ENCODE data around the gene RARB. TPM values are rescaled to one million over a fixed set of nuclear protein-coding genes. Genes with fewer than 3 reads are reported as not detected.

Gene RARB
- total and polyA plus RNA-seq, 2 experiments from 2014 or later, result 0.14 to 0.42 TPM

- TF ChIP-seq EZH2phosphoT487 (IDR thresholded peaks at IDR 0.05; ENCODE audit: unreplicated experiment), result no peak
These were observed 146.2 kb downstream of the RARB start (continued) for GRCh38 chr3:25574172-25574765.

- no peak overlapping the region for H3K27ac Mint-ChIP-seq
- Histone ChIP-seq H4K20me1 (replicated peaks; ENCODE audit: insufficient read depth) (no peaks in the 10 kb centered on the region), H2AFZ (no peak overlapping the region), H3K4me3 (no peak overlapping the region), H3K4me1 (ENCODE audit: insufficient read depth) (no peaks in the 10 kb centered on the region), H3K36me3 (ENCODE audit: insufficient read depth) (no peaks in the 10 kb centered on the region), H3K4me2 (no peak overlapping the region), H3K27me3 (ENCODE audit: insufficient read depth) (no peaks in the 10 kb centered on the region), H3K9me2 (ENCODE audit: insufficient read depth) (peaks cover 5% of the 10 kb centered on the region; the same call in 1 of the 2 replicates), H3K27ac (ENCODE audit: low read depth) (no peak overlapping the region), H3K79me2 (replicated peaks; ENCODE audit: insufficient read depth) (no peaks in the 10 kb centered on the region), H3F3A (replicated peaks; ENCODE audit: low read depth) (no peaks in the 10 kb centered on the region)
- H3K27me3 Mint-ChIP-seq (ENCODE audit: insufficient read depth, low read depth, poor library complexity), result peaks cover 3% of the 10 kb centered on the region
- no peaks in the 10 kb centered on the region for H3K9me3 Mint-ChIP-seq
- no peaks in the 10 kb centered on the region for H3K36me3 Mint-ChIP-seq (ENCODE audit: low read depth)
- H3K4me3 Mint-ChIP-seq, result no peak overlapping the region
- DNase-seq (ENCODE audit: low spot score) (no peak), ATAC-seq (no peak)
- peaks cover 8% of the 10 kb centered on the region for H3K4me1 Mint-ChIP-seq
- TF ChIP-seq, protein P1, sequence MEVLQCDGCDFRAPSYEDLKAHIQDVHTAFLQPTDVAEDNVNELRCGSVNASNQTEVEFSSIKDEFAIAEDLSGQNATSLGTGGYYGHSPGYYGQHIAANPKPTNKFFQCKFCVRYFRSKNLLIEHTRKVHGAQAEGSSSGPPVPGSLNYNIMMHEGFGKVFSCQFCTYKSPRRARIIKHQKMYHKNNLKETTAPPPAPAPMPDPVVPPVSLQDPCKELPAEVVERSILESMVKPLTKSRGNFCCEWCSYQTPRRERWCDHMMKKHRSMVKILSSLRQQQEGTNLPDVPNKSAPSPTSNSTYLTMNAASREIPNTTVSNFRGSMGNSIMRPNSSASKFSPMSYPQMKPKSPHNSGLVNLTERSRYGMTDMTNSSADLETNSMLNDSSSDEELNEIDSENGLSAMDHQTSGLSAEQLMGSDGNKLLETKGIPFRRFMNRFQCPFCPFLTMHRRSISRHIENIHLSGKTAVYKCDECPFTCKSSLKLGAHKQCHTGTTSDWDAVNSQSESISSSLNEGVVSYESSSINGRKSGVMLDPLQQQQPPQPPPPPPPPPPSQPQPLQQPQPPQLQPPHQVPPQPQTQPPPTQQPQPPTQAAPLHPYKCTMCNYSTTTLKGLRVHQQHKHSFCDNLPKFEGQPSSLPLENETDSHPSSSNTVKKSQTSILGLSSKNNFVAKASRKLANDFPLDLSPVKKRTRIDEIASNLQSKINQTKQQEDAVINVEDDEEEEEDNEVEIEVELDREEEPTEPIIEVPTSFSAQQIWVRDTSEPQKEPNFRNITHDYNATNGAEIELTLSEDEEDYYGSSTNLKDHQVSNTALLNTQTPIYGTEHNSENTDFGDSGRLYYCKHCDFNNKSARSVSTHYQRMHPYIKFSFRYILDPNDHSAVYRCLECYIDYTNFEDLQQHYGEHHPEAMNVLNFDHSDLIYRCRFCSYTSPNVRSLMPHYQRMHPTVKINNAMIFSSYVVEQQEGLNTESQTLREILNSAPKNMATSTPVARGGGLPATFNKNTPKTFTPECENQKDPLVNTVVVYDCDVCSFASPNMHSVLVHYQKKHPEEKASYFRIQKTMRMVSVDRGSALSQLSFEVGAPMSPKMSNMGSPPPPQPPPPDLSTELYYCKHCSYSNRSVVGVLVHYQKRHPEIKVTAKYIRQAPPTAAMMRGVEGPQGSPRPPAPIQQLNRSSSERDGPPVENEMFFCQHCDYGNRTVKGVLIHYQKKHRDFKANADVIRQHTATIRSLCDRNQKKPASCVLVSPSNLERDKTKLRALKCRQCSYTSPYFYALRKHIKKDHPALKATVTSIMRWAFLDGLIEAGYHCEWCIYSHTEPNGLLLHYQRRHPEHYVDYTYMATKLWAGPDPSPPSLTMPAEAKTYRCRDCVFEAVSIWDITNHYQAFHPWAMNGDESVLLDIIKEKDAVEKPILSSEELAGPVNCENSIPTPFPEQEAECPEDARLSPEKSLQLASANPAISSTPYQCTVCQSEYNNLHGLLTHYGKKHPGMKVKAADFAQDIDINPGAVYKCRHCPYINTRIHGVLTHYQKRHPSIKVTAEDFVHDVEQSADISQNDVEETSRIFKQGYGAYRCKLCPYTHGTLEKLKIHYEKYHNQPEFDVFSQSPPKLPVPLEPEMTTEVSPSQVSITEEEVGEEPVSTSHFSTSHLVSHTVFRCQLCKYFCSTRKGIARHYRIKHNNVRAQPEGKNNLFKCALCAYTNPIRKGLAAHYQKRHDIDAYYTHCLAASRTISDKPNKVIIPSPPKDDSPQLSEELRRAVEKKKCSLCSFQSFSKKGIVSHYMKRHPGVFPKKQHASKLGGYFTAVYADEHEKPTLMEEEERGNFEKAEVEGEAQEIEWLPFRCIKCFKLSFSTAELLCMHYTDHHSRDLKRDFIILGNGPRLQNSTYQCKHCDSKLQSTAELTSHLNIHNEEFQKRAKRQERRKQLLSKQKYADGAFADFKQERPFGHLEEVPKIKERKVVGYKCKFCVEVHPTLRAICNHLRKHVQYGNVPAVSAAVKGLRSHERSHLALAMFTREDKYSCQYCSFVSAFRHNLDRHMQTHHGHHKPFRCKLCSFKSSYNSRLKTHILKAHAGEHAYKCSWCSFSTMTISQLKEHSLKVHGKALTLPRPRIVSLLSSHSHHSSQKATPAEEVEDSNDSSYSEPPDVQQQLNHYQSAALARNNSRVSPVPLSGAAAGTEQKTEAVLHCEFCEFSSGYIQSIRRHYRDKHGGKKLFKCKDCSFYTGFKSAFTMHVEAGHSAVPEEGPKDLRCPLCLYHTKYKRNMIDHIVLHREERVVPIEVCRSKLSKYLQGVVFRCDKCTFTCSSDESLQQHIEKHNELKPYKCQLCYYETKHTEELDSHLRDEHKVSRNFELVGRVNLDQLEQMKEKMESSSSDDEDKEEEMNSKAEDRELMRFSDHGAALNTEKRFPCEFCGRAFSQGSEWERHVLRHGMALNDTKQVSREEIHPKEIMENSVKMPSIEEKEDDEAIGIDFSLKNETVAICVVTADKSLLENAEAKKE (CRISPR knock-in tag; IDR thresholded peaks at IDR 0.05), result no peak
- TF ChIP-seq JUNB (IDR thresholded peaks at IDR 0.05; ENCODE audit: unreplicated experiment), result no peak
- TF ChIP-seq POLR2AphosphoS5 (IDR thresholded peaks at IDR 0.05; ENCODE audit: low read depth), result no peak
- no peak for TF ChIP-seq STAT1 (IDR thresholded peaks at IDR 0.05; ENCODE audit: unreplicated experiment)
- TF ChIP-seq NANOG (IDR thresholded peaks at IDR 0.05; ENCODE audit: borderline replicate concordance), result no peak
- TF ChIP-seq CREB1 (CRISPR knock-in tag; IDR thresholded peaks at IDR 0.05; ENCODE audit: low read depth), result no peak
- TF ChIP-seq, protein P2, sequence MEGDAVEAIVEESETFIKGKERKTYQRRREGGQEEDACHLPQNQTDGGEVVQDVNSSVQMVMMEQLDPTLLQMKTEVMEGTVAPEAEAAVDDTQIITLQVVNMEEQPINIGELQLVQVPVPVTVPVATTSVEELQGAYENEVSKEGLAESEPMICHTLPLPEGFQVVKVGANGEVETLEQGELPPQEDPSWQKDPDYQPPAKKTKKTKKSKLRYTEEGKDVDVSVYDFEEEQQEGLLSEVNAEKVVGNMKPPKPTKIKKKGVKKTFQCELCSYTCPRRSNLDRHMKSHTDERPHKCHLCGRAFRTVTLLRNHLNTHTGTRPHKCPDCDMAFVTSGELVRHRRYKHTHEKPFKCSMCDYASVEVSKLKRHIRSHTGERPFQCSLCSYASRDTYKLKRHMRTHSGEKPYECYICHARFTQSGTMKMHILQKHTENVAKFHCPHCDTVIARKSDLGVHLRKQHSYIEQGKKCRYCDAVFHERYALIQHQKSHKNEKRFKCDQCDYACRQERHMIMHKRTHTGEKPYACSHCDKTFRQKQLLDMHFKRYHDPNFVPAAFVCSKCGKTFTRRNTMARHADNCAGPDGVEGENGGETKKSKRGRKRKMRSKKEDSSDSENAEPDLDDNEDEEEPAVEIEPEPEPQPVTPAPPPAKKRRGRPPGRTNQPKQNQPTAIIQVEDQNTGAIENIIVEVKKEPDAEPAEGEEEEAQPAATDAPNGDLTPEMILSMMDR (conservative IDR thresholded peaks at IDR 0.05; ENCODE audit: low read depth in 2 of 2), result no peak
- TF ChIP-seq EZH2phosphoT487 (IDR thresholded peaks at IDR 0.05; ENCODE audit: unreplicated experiment), result no peak
These were observed 146.9 kb downstream of the RARB start for GRCh38 chr3:25575001-25575400.

All from GM23338 (cell line).